GM12878 (cell line): Measurements from ENCODE around the gene SPATS1. TPM values are rescaled to one million over a fixed set of nuclear protein-coding genes. Genes with fewer than 3 reads are reported as not detected.

Experiments
- ATAC-seq: fragments of 200-7000 bp; cut with Tn5 transposase; 3 replicates; pipeline ENCODE4 v1.9.1; 2020; ENCODE audit warnings: mild to moderate bottlenecking, moderate library complexity
- BruUV-seq: library from RNA; stranded (reverse); fragments of 400-500 nt; replicated peaks from 2 replicates; lab custom pipeline; 2021; lab: Mats Ljungman, UMichigan
- CTCF ChIA-PET: fragments of 300-600 bp; sonication (Branson Sonifier 250); formaldehyde crosslinking; extraction: SDS; loops from one replicate; lab custom pipeline; 2021; ENCODE audit warnings: inconsistent platforms; lab: Yijun Ruan, JAX
- POLR2A ChIA-PET: fragments of 350-600 bp; formaldehyde crosslinking; extraction: SDS; loops from one replicate; lab custom pipeline; 2021; ENCODE audit warnings: inconsistent platforms; lab: Charles Lee
- RAD21 ChIA-PET: fragments of 300-600 bp; sonication (Branson Sonifier 250); formaldehyde crosslinking; loops from one replicate; lab custom pipeline; 2023; ENCODE audit warnings: antibody characterized with exemption; ENCODE audit not compliant: unreplicated experiment; lab: Charles Lee
- SMC1A ChIA-PET: fragments of 300-600 bp; sonication (Branson Sonifier 250); formaldehyde crosslinking; loops from one replicate; lab custom pipeline; 2023; ENCODE audit not compliant: unreplicated experiment, uncharacterized antibody; lab: Charles Lee
- DNase-seq: peaks from one replicate; pipeline ENCODE4 v3.0.0-alpha.2; 2011; ENCODE audit warnings: low read depth, low spot score
- FAIRE-seq: peaks from 3 replicates; lab custom pipeline; 2011; peaks lifted over from hg19 to GRCh38; lab: Jason Lieb, UNC
- H2AFZ ChIP-seq: 2 replicates; pipeline ENCODE4 v1.6.0; 2011; ENCODE audit warnings: low read depth, low read length, control low read depth; ENCODE audit not compliant: control insufficient read depth
- H3K27ac ChIP-seq: 2 replicates; pipeline ENCODE4 v1.5.1; 2011; ENCODE audit warnings: control low read depth; ENCODE audit not compliant: control insufficient read depth, insufficient read depth
- H3K27me3 ChIP-seq, 2 experiments: replicated peaks in 1 of 2; 2 replicates each; pipeline versions ENCODE4 v1.6.0 to v1.6.1; 2011; ENCODE audit warnings: low read length in 1 of 2; ENCODE audit not compliant: control insufficient read depth in 2 of 2, insufficient read depth in 2 of 2
- H3K36me3 ChIP-seq, 2 experiments: 2 replicates each; pipeline ENCODE4 v1.5.1; 2011; ENCODE audit warnings: low read length in 1 of 2; ENCODE audit not compliant: control insufficient read depth in 2 of 2, insufficient read depth in 2 of 2
- H3K4me1 ChIP-seq: 2 replicates; pipeline ENCODE4 v1.6.1; 2011; ENCODE audit warnings: mild to moderate bottlenecking, low read length, moderate library complexity, mixed read lengths; ENCODE audit not compliant: control insufficient read depth, insufficient read depth
- H3K4me2 ChIP-seq: 2 replicates; pipeline ENCODE4 v1.6.0; 2011; ENCODE audit warnings: control low read depth; ENCODE audit not compliant: control insufficient read depth, insufficient read depth
- H3K4me3 ChIP-seq: fragments of 200-600 bp; sonication (generic); 2 replicates; pipeline ENCODE4 v1.5.1; 2016
- H3K79me2 ChIP-seq: 2 replicates; pipeline ENCODE4 v1.6.0; 2011; ENCODE audit warnings: low read length; ENCODE audit not compliant: control insufficient read depth, insufficient read depth
- H3K9ac ChIP-seq: 2 replicates; pipeline ENCODE4 v1.8.0; 2011; ENCODE audit warnings: low read length, control low read depth, mixed read lengths; ENCODE audit not compliant: control insufficient read depth, insufficient read depth
- H3K9me3 ChIP-seq: replicated peaks from 3 replicates; pipeline ENCODE4 v1.5.1; 2011; ENCODE audit warnings: mild to moderate bottlenecking, low read length; ENCODE audit not compliant: control insufficient read depth, insufficient read depth
- H4K20me1 ChIP-seq: 2 replicates; pipeline ENCODE4 v1.6.0; 2011; ENCODE audit not compliant: control insufficient read depth, insufficient read depth
- BHLHE40 ChIP-seq, 2 experiments: fragments of 450-650 bp in 1 of 2; IDR thresholded peaks; 2 replicates each; pipeline ENCODE4 v1.6.1; 2011 to 2017; ENCODE audit warnings: low read depth in 2 of 2, borderline replicate concordance in 1 of 2, improper control_type of control experiment in 1 of 2, low read length in 1 of 2, mild to moderate bottlenecking in 1 of 2
- ESRRA ChIP-seq: IDR thresholded peaks from 2 replicates; pipeline ENCODE4 v1.6.1; 2012; ENCODE audit warnings: mild to moderate bottlenecking, low read length, improper control_type of control experiment
- GABPA ChIP-seq: IDR thresholded peaks from 2 replicates; pipeline ENCODE4 v1.6.1; 2014; ENCODE audit warnings: antibody characterized with exemption, low read depth, mild to moderate bottlenecking, inconsistent platforms
- JUNB ChIP-seq: IDR thresholded peaks from 2 replicates; pipeline ENCODE4 v1.6.1; 2016; ENCODE audit warnings: antibody characterized with exemption, mild to moderate bottlenecking
- MXI1 ChIP-seq: fragments of 150-350 bp; IDR thresholded peaks from 2 replicates; pipeline ENCODE4 v1.6.1; 2011; ENCODE audit warnings: low read depth, mild to moderate bottlenecking, inconsistent platforms, low read length, improper control_type of control experiment
- MYB ChIP-seq: fragments of 150-350 bp; IDR thresholded peaks from 2 replicates; pipeline ENCODE4 v1.6.1; 2014; ENCODE audit warnings: mild to moderate bottlenecking, low read depth, low read length, borderline replicate concordance
- NFYB ChIP-seq: IDR thresholded peaks from 2 replicates; pipeline ENCODE4 v1.6.1; 2011; ENCODE audit warnings: low read depth, mild to moderate bottlenecking, low read length, improper control_type of control experiment, moderate library complexity; ENCODE audit not compliant: insufficient read depth
- POLR2A ChIP-seq: IDR thresholded peaks from 2 replicates; pipeline ENCODE4 v1.6.1; 2011; ENCODE audit warnings: low read depth, mild to moderate bottlenecking, low read length
- SMAD1 ChIP-seq: fragments of 450-650 bp; IDR thresholded peaks from 2 replicates; pipeline ENCODE4 v1.6.1; 2018; ENCODE audit warnings: mild to moderate bottlenecking, low read depth; ENCODE audit not compliant: partially characterized antibody
- STAT3 ChIP-seq: IDR thresholded peaks from 2 replicates; pipeline ENCODE4 v1.6.1; 2011; ENCODE audit warnings: low read depth, low read length, improper control_type of control experiment
- TAF1 ChIP-seq: IDR thresholded peaks from 2 replicates; pipeline ENCODE4 v1.6.1; 2011; ENCODE audit warnings: mild to moderate bottlenecking, low read depth, low read length, borderline replicate concordance
- TCF12 ChIP-seq: IDR thresholded peaks from 2 replicates; pipeline ENCODE4 v1.6.1; 2011; ENCODE audit warnings: low read depth, mild to moderate bottlenecking, low read length
- ZNF274 ChIP-seq: IDR thresholded peaks from one replicate; pipeline ENCODE4 v1.8.0; 2011; ENCODE audit not compliant: insufficient read length, insufficient read depth
- WGBS: methylation state at CpG from one replicate; pipeline ENCODE4 v1.1.6; 2016; ENCODE audit warnings: low lambda C conversion rate; ENCODE audit not compliant: insufficient replicate concordance, insufficient coverage; ENCODE audit errors: missing lambda C conversion rate; 5-methylcytosine and 5-hydroxymethylcytosine counted together
- in situ Hi-C: fragments of 300-500 bp; cut with MboI; formaldehyde crosslinking; loops from 9 replicates; pipeline ENCODE4 v1.14.3; 2018; ENCODE audit warnings: mixed read lengths
- intact Hi-C: fragments of 100-400 bp; cut with micrococcal nuclease; formaldehyde crosslinking; loops from one replicate; pipeline ENCODE4 v1.14.2; 2022; ENCODE audit not compliant: unreplicated experiment
- polyA plus RNA-seq, 11 experiments: library from polyadenylated mRNA; depleted of rRNA in 4 of 11; unstranded in 6 of 11; stranded (reverse) in 5 of 11; fragments of >200 nt; fragmentation: Nextera tagmentation in 4 of 11; fragmentation: Illumina TruSeq in 1 of 11; extraction: Ambion mirVana in 4 of 11; extraction: Trizol in 1 of 11; gene quantifications; 1 replicate in 1 of 11; 2 replicates in 10 of 11; pipeline versions ENCODE4 v1.2.1 to v1.2.3, GENCODE V29; 2011 to 2016; ENCODE audit warnings: inconsistent platforms in 2 of 11, missing spikeins in 2 of 11, low read depth in 1 of 11
- total RNA-seq, 4 experiments: library from RNA; depleted of rRNA in 3 of 4; stranded (reverse); fragments of >200 nt in 3 of 4; fragmentation: Illumina TruSeq in 1 of 4; extraction: Trizol in 1 of 4; gene quantifications; 2 replicates each; pipeline versions ENCODE4 v1.2.1 to v1.2.3, GENCODE V29; 2013 to 2021
- TF ChIP-seq, protein P1 (sequence below): fragments of 450-650 bp; IDR thresholded peaks from 2 replicates; pipeline ENCODE4 v1.6.1; 2017; ENCODE audit warnings: mild to moderate bottlenecking, low read depth, inconsistent platforms; ENCODE audit not compliant: poor library complexity, severe bottlenecking
- TF ChIP-seq, protein P2 (sequence below): fragments of 450-650 bp; IDR thresholded peaks from 2 replicates; pipeline ENCODE4 v1.6.1; 2018; ENCODE audit warnings: mild to moderate bottlenecking, low read depth, moderate library complexity; ENCODE audit not compliant: partially characterized antibody
- TF ChIP-seq, protein P3 (sequence below): fragments of 450-650 bp; IDR thresholded peaks from 2 replicates; pipeline ENCODE4 v1.6.1; 2016; ENCODE audit warnings: mild to moderate bottlenecking
- TF ChIP-seq, protein P4 (sequence below): IDR thresholded peaks from 2 replicates; pipeline ENCODE4 v1.6.1; 2012; ENCODE audit warnings: low read depth, low read length, improper control_type of control experiment

SPATS1 gene
- total and polyA plus RNA-seq, 10 of the 15 experiments (the other 5 are each of a cell fraction or from before 2014, with no cell fraction given): 0.12 TPM; not detected in 9

DNA sequence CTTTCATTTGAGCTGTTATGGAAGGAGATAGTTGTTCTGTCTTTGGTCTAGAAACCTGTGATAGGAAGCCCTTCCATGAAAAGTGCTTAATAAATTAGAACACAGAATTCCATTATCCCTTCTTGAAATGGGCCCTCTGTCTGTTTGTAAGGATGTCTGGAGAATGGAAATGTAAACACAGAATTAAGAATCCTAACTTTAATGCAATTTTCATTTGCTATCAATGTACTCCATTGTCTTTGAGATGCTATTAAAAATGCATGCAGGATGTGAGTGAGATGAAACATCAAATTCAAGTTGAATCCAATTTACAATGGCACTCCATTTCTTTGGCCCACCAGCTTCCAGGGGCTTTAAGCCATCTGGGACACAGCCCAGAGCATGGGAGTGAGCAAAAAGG, 15.4 kb upstream of the SPATS1 start (continued):
- TF ChIP-seq, protein P1, sequence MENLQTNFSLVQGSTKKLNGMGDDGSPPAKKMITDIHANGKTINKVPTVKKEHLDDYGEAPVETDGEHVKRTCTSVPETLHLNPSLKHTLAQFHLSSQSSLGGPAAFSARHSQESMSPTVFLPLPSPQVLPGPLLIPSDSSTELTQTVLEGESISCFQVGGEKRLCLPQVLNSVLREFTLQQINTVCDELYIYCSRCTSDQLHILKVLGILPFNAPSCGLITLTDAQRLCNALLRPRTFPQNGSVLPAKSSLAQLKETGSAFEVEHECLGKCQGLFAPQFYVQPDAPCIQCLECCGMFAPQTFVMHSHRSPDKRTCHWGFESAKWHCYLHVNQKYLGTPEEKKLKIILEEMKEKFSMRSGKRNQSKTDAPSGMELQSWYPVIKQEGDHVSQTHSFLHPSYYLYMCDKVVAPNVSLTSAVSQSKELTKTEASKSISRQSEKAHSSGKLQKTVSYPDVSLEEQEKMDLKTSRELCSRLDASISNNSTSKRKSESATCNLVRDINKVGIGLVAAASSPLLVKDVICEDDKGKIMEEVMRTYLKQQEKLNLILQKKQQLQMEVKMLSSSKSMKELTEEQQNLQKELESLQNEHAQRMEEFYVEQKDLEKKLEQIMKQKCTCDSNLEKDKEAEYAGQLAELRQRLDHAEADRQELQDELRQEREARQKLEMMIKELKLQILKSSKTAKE: no peak
- TF ChIP-seq BHLHE40 (IDR thresholded peaks at IDR 0.05; ENCODE audit: borderline replicate concordance in 1 of 2, low read depth in 2 of 2, low read length in 1 of 2) (no peak), STAT3 (no peak), ESRRA (no peak)

DNA sequence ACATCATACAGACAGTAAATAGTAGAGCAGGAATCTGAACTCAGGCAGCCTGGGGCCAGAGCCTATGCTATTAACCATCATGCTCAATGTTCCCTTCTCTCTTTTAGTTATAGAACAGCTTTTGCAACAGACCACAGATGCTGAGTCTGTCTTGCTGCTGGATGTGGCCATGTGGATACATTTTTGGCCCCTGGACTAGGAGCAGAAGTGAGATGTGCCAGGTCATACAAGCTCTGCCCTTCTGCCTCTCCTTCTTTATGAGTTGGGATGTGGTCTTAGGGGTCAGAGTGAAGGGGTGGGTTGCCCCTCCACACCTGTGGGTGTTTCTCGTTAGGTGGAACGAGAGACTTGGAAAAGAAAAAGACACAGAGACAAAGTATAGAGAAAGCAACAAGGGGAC, 14.7 kb upstream of the SPATS1 start:
- Histone ChIP-seq H4K20me1 (no peaks in the 10 kb centered on the region), H3K27ac (no peak overlapping the region), H3K4me2 (no peak overlapping the region), H3K27me3 (peaks cover 0 to 8% of the 10 kb centered on the region in 2 experiments; a peak in 2 of 4 replicates), H2AFZ (no peak overlapping the region), H3K36me3 (no peaks in the 10 kb centered on the region), H3K4me3 (no peak overlapping the region), H3K79me2 (no peaks in the 10 kb centered on the region), H3K9ac (no peak overlapping the region), H3K4me1 (no peaks in the 10 kb centered on the region), H3K9me3 (no peaks in the 10 kb centered on the region)
- FAIRE-seq (no peak), ATAC-seq (no peak), DNase-seq (no peak)
- SMC1A ChIA-PET: no interaction called here
- POLR2A ChIA-PET: no interaction called here
- intact Hi-C loops: no loop called here
- 0% methylated on average over 2 of the region's 2 CpGs for WGBS
- CTCF ChIA-PET: no interaction called here
- RAD21 ChIA-PET: no interaction called here
- in situ Hi-C loops: no loop called here
- BruUV-seq: no TSS peak
- TF ChIP-seq NFYB: no peak
- TF ChIP-seq TAF1: no peak
- no peak for TF ChIP-seq POLR2A
- no peak for TF ChIP-seq JUNB
- no peak for TF ChIP-seq MYB
- TF ChIP-seq TCF12: no peak
- no peak for TF ChIP-seq BHLHE40 (IDR thresholded peaks at IDR 0.05; ENCODE audit: borderline replicate concordance in 1 of 2, low read depth in 2 of 2, low read length in 1 of 2)
- TF ChIP-seq GABPA: no peak
- no peak for TF ChIP-seq ZNF274
- TF ChIP-seq, protein P2, sequence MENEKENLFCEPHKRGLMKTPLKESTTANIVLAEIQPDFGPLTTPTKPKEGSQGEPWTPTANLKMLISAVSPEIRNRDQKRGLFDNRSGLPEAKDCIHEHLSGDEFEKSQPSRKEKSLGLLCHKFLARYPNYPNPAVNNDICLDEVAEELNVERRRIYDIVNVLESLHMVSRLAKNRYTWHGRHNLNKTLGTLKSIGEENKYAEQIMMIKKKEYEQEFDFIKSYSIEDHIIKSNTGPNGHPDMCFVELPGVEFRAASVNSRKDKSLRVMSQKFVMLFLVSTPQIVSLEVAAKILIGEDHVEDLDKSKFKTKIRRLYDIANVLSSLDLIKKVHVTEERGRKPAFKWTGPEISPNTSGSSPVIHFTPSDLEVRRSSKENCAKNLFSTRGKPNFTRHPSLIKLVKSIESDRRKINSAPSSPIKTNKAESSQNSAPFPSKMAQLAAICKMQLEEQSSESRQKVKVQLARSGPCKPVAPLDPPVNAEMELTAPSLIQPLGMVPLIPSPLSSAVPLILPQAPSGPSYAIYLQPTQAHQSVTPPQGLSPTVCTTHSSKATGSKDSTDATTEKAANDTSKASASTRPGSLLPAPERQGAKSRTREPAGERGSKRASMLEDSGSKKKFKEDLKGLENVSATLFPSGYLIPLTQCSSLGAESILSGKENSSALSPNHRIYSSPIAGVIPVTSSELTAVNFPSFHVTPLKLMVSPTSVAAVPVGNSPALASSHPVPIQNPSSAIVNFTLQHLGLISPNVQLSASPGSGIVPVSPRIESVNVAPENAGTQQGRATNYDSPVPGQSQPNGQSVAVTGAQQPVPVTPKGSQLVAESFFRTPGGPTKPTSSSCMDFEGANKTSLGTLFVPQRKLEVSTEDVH: no peak
- no peak for TF ChIP-seq SMAD1
- TF ChIP-seq, protein P3, sequence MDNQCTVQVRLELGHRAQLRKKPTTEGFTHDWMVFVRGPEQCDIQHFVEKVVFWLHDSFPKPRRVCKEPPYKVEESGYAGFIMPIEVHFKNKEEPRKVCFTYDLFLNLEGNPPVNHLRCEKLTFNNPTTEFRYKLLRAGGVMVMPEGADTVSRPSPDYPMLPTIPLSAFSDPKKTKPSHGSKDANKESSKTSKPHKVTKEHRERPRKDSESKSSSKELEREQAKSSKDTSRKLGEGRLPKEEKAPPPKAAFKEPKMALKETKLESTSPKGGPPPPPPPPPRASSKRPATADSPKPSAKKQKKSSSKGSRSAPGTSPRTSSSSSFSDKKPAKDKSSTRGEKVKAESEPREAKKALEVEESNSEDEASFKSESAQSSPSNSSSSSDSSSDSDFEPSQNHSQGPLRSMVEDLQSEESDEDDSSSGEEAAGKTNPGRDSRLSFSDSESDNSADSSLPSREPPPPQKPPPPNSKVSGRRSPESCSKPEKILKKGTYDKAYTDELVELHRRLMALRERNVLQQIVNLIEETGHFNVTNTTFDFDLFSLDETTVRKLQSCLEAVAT: no peak
- TF ChIP-seq, protein P4, sequence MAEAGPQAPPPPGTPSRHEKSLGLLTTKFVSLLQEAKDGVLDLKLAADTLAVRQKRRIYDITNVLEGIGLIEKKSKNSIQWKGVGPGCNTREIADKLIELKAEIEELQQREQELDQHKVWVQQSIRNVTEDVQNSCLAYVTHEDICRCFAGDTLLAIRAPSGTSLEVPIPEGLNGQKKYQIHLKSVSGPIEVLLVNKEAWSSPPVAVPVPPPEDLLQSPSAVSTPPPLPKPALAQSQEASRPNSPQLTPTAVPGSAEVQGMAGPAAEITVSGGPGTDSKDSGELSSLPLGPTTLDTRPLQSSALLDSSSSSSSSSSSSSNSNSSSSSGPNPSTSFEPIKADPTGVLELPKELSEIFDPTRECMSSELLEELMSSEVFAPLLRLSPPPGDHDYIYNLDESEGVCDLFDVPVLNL: no peak
- no peak for TF ChIP-seq MXI1
